GM21576 (cell line): Measurements from ENCODE around the gene TDRKH.
"Not testable (repeated sequence)": the region's sequence is repeated elsewhere in the genome, so short reads cannot be mapped to it uniquely, and the experiment has no call there.

Experiments
- ATAC-seq: cut with Tn5 transposase; IDR thresholded peaks from one replicate; pipeline ENCODE4 v1.9.1; 2021; ENCODE audit warnings: mild to moderate bottlenecking, moderate library complexity; ENCODE audit not compliant: unreplicated experiment

The TDRKH gene

GRCh38 chr1:151803164-151803563 is 12.9 kb upstream of the TDRKH start:
- no peak for ATAC-seq

GRCh38 chr1:151802372-151802771 is 12.1 kb upstream of the TDRKH start:
- no peak for ATAC-seq

GRCh38 chr1:151801846-151802245 is 11.5 kb upstream of the TDRKH start:
- no peak for ATAC-seq

GRCh38 chr1:151801310-151801820 is 11.1 kb upstream of the TDRKH start:
- ATAC-seq: no peak

GRCh38 chr1:151800830-151801229 is 10.5 kb upstream of the TDRKH start:
- no peak for ATAC-seq

- no peak for ATAC-seq
These were observed 9.1 kb upstream of the TDRKH start for GRCh38 chr1:151799179-151800022.

GRCh38 chr1:151798571-151798970 is 8.3 kb upstream of the TDRKH start:
- no peak for ATAC-seq

- ATAC-seq: no peak
These were observed 796 bp upstream of the TDRKH start for GRCh38 chr1:151790940-151791651.

GRCh38 chr1:151787689-151788088 is 2.6 kb downstream of the TDRKH start:
- ATAC-seq: no peak

- ATAC-seq: no peak
These were observed 6.5 kb downstream of the TDRKH start for GRCh38 chr1:151783796-151784195.

GRCh38 chr1:151782741-151783140 is 7.6 kb downstream of the TDRKH start:
- no peak for ATAC-seq

GRCh38 chr1:151782026-151782425 is 8.3 kb downstream of the TDRKH start:
- ATAC-seq: not testable (repeated sequence)

GRCh38 chr1:151780736-151781135 is 9.6 kb downstream of the TDRKH start:
- not testable (repeated sequence) for ATAC-seq

- ATAC-seq: no peak
These were observed 10.4 kb downstream of the TDRKH start for GRCh38 chr1:151779852-151780251.

GRCh38 chr1:151777317-151777716 is 13.0 kb downstream of the TDRKH start:
- ATAC-seq: no peak

GRCh38 chr1:151776665-151777062 is 13.6 kb downstream of the TDRKH start:
- ATAC-seq: no peak

- no peak for ATAC-seq
These were observed 14.2 kb downstream of the TDRKH start for GRCh38 chr1:151775894-151776664.

- ATAC-seq: no peak
These were observed 15.9 kb downstream of the TDRKH start for GRCh38 chr1:151774256-151774922.

GRCh38 chr1:151773702-151774101 is 16.6 kb downstream of the TDRKH start:
- no peak for ATAC-seq

GRCh38 chr1:151769270-151769669 is 21.0 kb downstream of the TDRKH start:
- ATAC-seq: not testable (repeated sequence)
